Activated naive CD4-positive, alpha-beta T cell treated with anti-CD3 and anti-CD28 coated beads for 36 hours (primary cell): Measurements from ENCODE around the gene MACROD2. TPM values are rescaled to one million over a fixed set of nuclear protein-coding genes. Genes with fewer than 3 reads are reported as not detected.

Experiments used
- CTCF ChIA-PET: fragments of 350-600 bp; sonication (Branson Sonifier 250); formaldehyde crosslinking; loops from one replicate; lab custom pipeline; 2021; ENCODE audit warnings: antibody characterized with exemption; lab: Charles Lee
- DNase-seq: peaks from one replicate; pipeline ENCODE4 v3.0.0-alpha.2; 2020
- H3K27ac Mint-ChIP-seq: one replicate; pipeline ENCODE4 v1.8.0; 2021; ENCODE audit warnings: mild to moderate bottlenecking, mixed read lengths
- H3K27me3 Mint-ChIP-seq: one replicate; pipeline ENCODE4 v1.8.0; 2021; ENCODE audit warnings: low read depth, mixed read lengths
- H3K36me3 Mint-ChIP-seq: one replicate; pipeline ENCODE4 v1.8.0; 2021; ENCODE audit warnings: low read depth, mixed read lengths
- H3K4me1 Mint-ChIP-seq: one replicate; pipeline ENCODE4 v1.8.0; 2021; ENCODE audit warnings: low read depth, mixed read lengths
- H3K4me3 Mint-ChIP-seq: one replicate; pipeline ENCODE4 v1.8.0; 2021; ENCODE audit warnings: mild to moderate bottlenecking, moderate library complexity, mixed read lengths
- H3K9me3 Mint-ChIP-seq: one replicate; pipeline ENCODE4 v1.8.0; 2021; ENCODE audit warnings: mixed read lengths
- intact Hi-C: fragments of 100-400 bp; cut with micrococcal nuclease; formaldehyde crosslinking; loops from one replicate; pipeline ENCODE4 v1.15.1; 2023
- total RNA-seq, 2 experiments: library from RNA; stranded (reverse); gene quantifications; one replicate each; pipeline ENCODE4 v1.2.3, GENCODE V29; 2021

MACROD2 gene
- total RNA-seq, 2 experiments from 2014 or later, result not detected

GRCh38 chr20:15550116-15550870 is 1555.0 kb downstream of the MACROD2 start:
- CTCF ChIA-PET, result no interaction called here
- no peaks in the 10 kb centered on the region for H3K27me3 Mint-ChIP-seq

GRCh38 chr20:15555913-15556312 is 1560.6 kb downstream of the MACROD2 start:
- H3K9me3 Mint-ChIP-seq, result peaks cover 20% of the 10 kb centered on the region
- DNase-seq, result no peak
- no peaks in the 10 kb centered on the region for H3K4me1 Mint-ChIP-seq
- H3K27ac Mint-ChIP-seq, result no peak overlapping the region
- no peaks in the 10 kb centered on the region for H3K36me3 Mint-ChIP-seq
- H3K4me3 Mint-ChIP-seq, result no peak overlapping the region
- intact Hi-C loops, result no loop called here
- H3K27me3 Mint-ChIP-seq, result no peaks in the 10 kb centered on the region
- CTCF ChIA-PET, result no interaction called here

More at GRCh38 chr20:15550116-15550870, 1555.0 kb downstream of the MACROD2 start:
- no peak for DNase-seq
- H3K9me3 Mint-ChIP-seq, result peaks cover 21% of the 10 kb centered on the region
- no peak overlapping the region for H3K4me3 Mint-ChIP-seq
- H3K36me3 Mint-ChIP-seq, result no peaks in the 10 kb centered on the region
- intact Hi-C loops, result no loop called here
- no peaks in the 10 kb centered on the region for H3K4me1 Mint-ChIP-seq
- no peak overlapping the region for H3K27ac Mint-ChIP-seq

- CTCF ChIA-PET, result no interaction called here
- intact Hi-C loops, result no loop called here
- Mint-ChIP-seq H3K4me1 (no peaks in the 10 kb centered on the region), H3K4me3 (no peak overlapping the region), H3K27me3 (no peaks in the 10 kb centered on the region), H3K27ac (no peak overlapping the region), H3K9me3 (peaks cover 20% of the 10 kb centered on the region), H3K36me3 (no peaks in the 10 kb centered on the region)
- DNase-seq, result no peak
Observed at GRCh38 chr20:15556869-15557268, 1561.6 kb downstream of the MACROD2 start.

GRCh38 chr20:15561070-15561569 is 1565.8 kb downstream of the MACROD2 start:
- CTCF ChIA-PET, result no interaction called here

GRCh38 chr20:15561707-15562404 is 1566.5 kb downstream of the MACROD2 start:
- no peaks in the 10 kb centered on the region for H3K36me3 Mint-ChIP-seq
- H3K4me1 Mint-ChIP-seq, result no peaks in the 10 kb centered on the region
- no peak for DNase-seq
- peaks cover 2% of the 10 kb centered on the region for H3K9me3 Mint-ChIP-seq
- no peak overlapping the region for H3K27ac Mint-ChIP-seq
- H3K4me3 Mint-ChIP-seq, result no peak overlapping the region
- CTCF ChIA-PET, result no interaction called here
- H3K27me3 Mint-ChIP-seq, result no peaks in the 10 kb centered on the region
- intact Hi-C loops, result no loop called here

More at GRCh38 chr20:15561070-15561569, 1565.8 kb downstream of the MACROD2 start:
- H3K4me1 Mint-ChIP-seq, result no peaks in the 10 kb centered on the region
- no peaks in the 10 kb centered on the region for H3K36me3 Mint-ChIP-seq
- H3K27ac Mint-ChIP-seq, result no peak overlapping the region
- H3K4me3 Mint-ChIP-seq, result no peak overlapping the region
- intact Hi-C loops, result no loop called here
- no peaks in the 10 kb centered on the region for H3K27me3 Mint-ChIP-seq
- H3K9me3 Mint-ChIP-seq, result peaks cover 4% of the 10 kb centered on the region
- DNase-seq, result no peak

GRCh38 chr20:15563836-15564235 is 1568.5 kb downstream of the MACROD2 start:
- Mint-ChIP-seq H3K27me3 (no peaks in the 10 kb centered on the region), H3K36me3 (no peaks in the 10 kb centered on the region), H3K27ac (no peak overlapping the region), H3K9me3 (peaks cover 2% of the 10 kb centered on the region), H3K4me3 (no peak overlapping the region), H3K4me1 (no peaks in the 10 kb centered on the region)
- DNase-seq, result no peak
- intact Hi-C loops, result no loop called here
- CTCF ChIA-PET, result no interaction called here

- intact Hi-C loops, result no loop called here
- CTCF ChIA-PET, result no interaction called here
- no peak overlapping the region for H3K27ac Mint-ChIP-seq
- H3K36me3 Mint-ChIP-seq, result no peaks in the 10 kb centered on the region
- no peaks in the 10 kb centered on the region for H3K4me1 Mint-ChIP-seq
- H3K27me3 Mint-ChIP-seq, result no peaks in the 10 kb centered on the region
- no peak overlapping the region for H3K4me3 Mint-ChIP-seq
- DNase-seq, result no peak
- H3K9me3 Mint-ChIP-seq, result peaks cover 6% of the 10 kb centered on the region
Observed at GRCh38 chr20:15564981-15565380, 1569.7 kb downstream of the MACROD2 start.

GRCh38 chr20:15565786-15566185 is 1570.5 kb downstream of the MACROD2 start:
- Mint-ChIP-seq H3K9me3 (peaks cover 7% of the 10 kb centered on the region), H3K4me1 (no peaks in the 10 kb centered on the region), H3K4me3 (no peak overlapping the region), H3K27me3 (no peaks in the 10 kb centered on the region), H3K27ac (no peak overlapping the region), H3K36me3 (no peaks in the 10 kb centered on the region)
- intact Hi-C loops, result no loop called here
- DNase-seq, result no peak
- CTCF ChIA-PET, result no interaction called here

- Mint-ChIP-seq H3K4me3 (no peak overlapping the region), H3K9me3 (peaks cover 6% of the 10 kb centered on the region), H3K4me1 (no peaks in the 10 kb centered on the region), H3K36me3 (no peaks in the 10 kb centered on the region), H3K27ac (no peak overlapping the region), H3K27me3 (no peaks in the 10 kb centered on the region)
- CTCF ChIA-PET, result no interaction called here
- intact Hi-C loops, result no loop called here
- no peak for DNase-seq
Observed at GRCh38 chr20:15567219-15567618, 1571.9 kb downstream of the MACROD2 start.

GRCh38 chr20:15570156-15570555 is 1574.8 kb downstream of the MACROD2 start:
- CTCF ChIA-PET, result no interaction called here
- no peak for DNase-seq
- Mint-ChIP-seq H3K27me3 (no peaks in the 10 kb centered on the region), H3K36me3 (no peaks in the 10 kb centered on the region), H3K9me3 (peaks cover 6% of the 10 kb centered on the region), H3K27ac (no peak overlapping the region), H3K4me1 (no peaks in the 10 kb centered on the region), H3K4me3 (no peak overlapping the region)
- intact Hi-C loops, result no loop called here

GRCh38 chr20:15571056-15571455 is 1575.7 kb downstream of the MACROD2 start:
- no peak overlapping the region for H3K4me3 Mint-ChIP-seq
- no peaks in the 10 kb centered on the region for H3K27me3 Mint-ChIP-seq
- no peak overlapping the region for H3K27ac Mint-ChIP-seq
- intact Hi-C loops, result no loop called here
- CTCF ChIA-PET, result no interaction called here
- no peaks in the 10 kb centered on the region for H3K36me3 Mint-ChIP-seq
- peaks cover 6% of the 10 kb centered on the region for H3K9me3 Mint-ChIP-seq
- DNase-seq, result no peak
- H3K4me1 Mint-ChIP-seq, result no peaks in the 10 kb centered on the region

- intact Hi-C loops, result no loop called here
- no peak for DNase-seq
- CTCF ChIA-PET, result no interaction called here
- no peaks in the 10 kb centered on the region for H3K27me3 Mint-ChIP-seq
- no peak overlapping the region for H3K27ac Mint-ChIP-seq
- H3K9me3 Mint-ChIP-seq, result peaks cover 3% of the 10 kb centered on the region
- H3K36me3 Mint-ChIP-seq, result no peaks in the 10 kb centered on the region
- no peak overlapping the region for H3K4me3 Mint-ChIP-seq
- H3K4me1 Mint-ChIP-seq, result no peaks in the 10 kb centered on the region
Observed at GRCh38 chr20:15575255-15575654, 1579.9 kb downstream of the MACROD2 start.

GRCh38 chr20:15576411-15576810 is 1581.1 kb downstream of the MACROD2 start:
- Mint-ChIP-seq H3K9me3 (peaks cover 1% of the 10 kb centered on the region), H3K36me3 (no peaks in the 10 kb centered on the region), H3K4me3 (no peak overlapping the region), H3K4me1 (no peaks in the 10 kb centered on the region), H3K27ac (no peak overlapping the region), H3K27me3 (no peaks in the 10 kb centered on the region)
- DNase-seq, result no peak
- CTCF ChIA-PET, result no interaction called here
- intact Hi-C loops, result no loop called here
